CD8-positive, alpha-beta memory T cell (primary cell): ENCODE data around the gene PSMC4. TPM values are rescaled to one million over a fixed set of nuclear protein-coding genes. Genes with fewer than 3 reads are reported as not detected.

Experiments used
- CTCF ChIA-PET: fragments of 350-600 bp; sonication (Branson Sonifier 250); formaldehyde crosslinking; loops from one replicate; lab custom pipeline; 2021; ENCODE audit warnings: antibody characterized with exemption; lab: Charles Lee
- POLR2A ChIA-PET: fragments of 350-600 bp; sonication (Branson Sonifier 250); formaldehyde crosslinking; loops from one replicate; lab custom pipeline; 2021; ENCODE audit warnings: antibody characterized with exemption; lab: Charles Lee
- DNase-seq, 5 donors: peaks; one replicate each; pipeline versions ENCODE4 v3.0.0 to v3.0.0-alpha.2; 2020 to 2022; ENCODE audit warnings: mixed read lengths in 1 of 5
- H3K27ac ChIP-seq: one replicate; pipeline ENCODE4 v1.7.0; 2013; ENCODE audit warnings: low read depth, mild to moderate bottlenecking, low read length, moderate library complexity
- H3K27me3 ChIP-seq: 2 replicates; pipeline ENCODE4 v1.7.0; 2013; ENCODE audit warnings: low read length, mild to moderate bottlenecking; ENCODE audit not compliant: insufficient read depth, poor library complexity, severe bottlenecking
- H3K36me3 ChIP-seq: 2 replicates; pipeline ENCODE4 v1.7.0; 2013; ENCODE audit warnings: mild to moderate bottlenecking, low read length, moderate library complexity; ENCODE audit not compliant: insufficient read depth
- H3K4me1 ChIP-seq: 2 replicates; pipeline ENCODE4 v1.7.0; 2013; ENCODE audit warnings: mild to moderate bottlenecking, low read length, moderate library complexity; ENCODE audit not compliant: insufficient read depth
- H3K4me3 ChIP-seq: 2 replicates; pipeline ENCODE4 v1.7.0; 2013; ENCODE audit warnings: mild to moderate bottlenecking, low read length
- H3K9me3 ChIP-seq: 2 replicates; pipeline ENCODE4 v1.7.0; 2013; ENCODE audit warnings: mild to moderate bottlenecking, low read length
- H3K27ac Mint-ChIP-seq, 8 donors: one replicate each; pipeline ENCODE4 v1.8.0; 2020 to 2021; ENCODE audit warnings: mixed read lengths in 8 of 8, mild to moderate bottlenecking in 6 of 8, inconsistent platforms in 3 of 8, moderate library complexity in 3 of 8
- H3K27me3 Mint-ChIP-seq, 2 donors: one replicate each; pipeline ENCODE4 v1.8.0; 2020 to 2021; ENCODE audit warnings: mixed read lengths in 2 of 2, mild to moderate bottlenecking in 1 of 2, moderate library complexity in 1 of 2
- H3K36me3 Mint-ChIP-seq, 3 donors: one replicate each; pipeline ENCODE4 v1.8.0; 2020 to 2021; ENCODE audit warnings: mixed read lengths in 3 of 3, inconsistent platforms in 1 of 3, mild to moderate bottlenecking in 1 of 3
- H3K4me1 Mint-ChIP-seq, 3 donors: one replicate each; pipeline ENCODE4 v1.8.0; 2020 to 2021; ENCODE audit warnings: mixed read lengths in 3 of 3, inconsistent platforms in 1 of 3, mild to moderate bottlenecking in 1 of 3
- H3K4me3 Mint-ChIP-seq, 7 donors: one replicate each; pipeline ENCODE4 v1.8.0; 2020 to 2021; ENCODE audit warnings: mixed read lengths in 7 of 7, mild to moderate bottlenecking in 6 of 7, moderate library complexity in 4 of 7, inconsistent platforms in 2 of 7
- H3K9me3 Mint-ChIP-seq, 5 donors: one replicate each; pipeline ENCODE4 v1.8.0; 2020 to 2022; ENCODE audit warnings: mixed read lengths in 5 of 5, mild to moderate bottlenecking in 3 of 5, moderate library complexity in 2 of 5, inconsistent platforms in 1 of 5
- polyA plus RNA-seq: library from polyadenylated mRNA; unstranded; fragments of 300-500 nt; fragmentation: Illumina TruSeq; gene quantifications from one replicate; pipeline ENCODE4 v1.2.3, GENCODE V29; 2021
- total RNA-seq, 2 experiments: library from RNA; stranded (reverse); gene quantifications; one replicate each; pipeline ENCODE4 v1.2.3, GENCODE V29; 2021

Gene PSMC4
- total and polyA plus RNA-seq, 3 experiments from 2014 or later = 114 to 179 (median 170) TPM

DNA sequence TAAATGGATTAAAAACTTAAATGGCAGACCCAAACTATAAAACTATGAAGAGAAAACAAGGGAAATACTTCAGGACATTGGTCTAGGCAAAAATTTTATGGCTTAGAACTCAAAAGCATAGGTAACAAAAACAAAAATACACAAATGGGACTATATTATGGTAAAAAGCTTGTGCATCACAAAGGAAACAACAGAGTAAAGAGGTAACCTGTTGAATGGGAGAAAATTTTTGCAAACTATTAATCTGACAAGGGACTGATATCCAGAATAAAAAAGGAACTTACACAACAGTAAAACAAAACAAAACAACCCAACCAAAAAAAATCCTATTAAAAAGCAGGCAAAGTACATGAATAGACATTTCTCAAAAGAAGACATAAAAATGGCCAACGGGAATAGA lies 16.6 kb downstream of the PSMC4 start:
- Mint-ChIP-seq H3K27ac (no peak overlapping the region), H3K27me3 (no peaks in the 10 kb centered on the region), H3K4me1 (peaks cover 29 to 46% (median 44%) of the 10 kb centered on the region in 3 donors), H3K9me3 (peaks cover 15 to 40% (median 32%) of the 10 kb centered on the region in 5 donors), H3K36me3 (peaks cover 14 to 45% (median 44%) of the 10 kb centered on the region in 3 donors), H3K4me3 (peak overlapping the region in 1 of 7 donors; percentile 5)
- Histone ChIP-seq H3K27me3 (no peaks in the 10 kb centered on the region), H3K9me3 (peaks cover 17% of the 10 kb centered on the region), H3K4me1 (peaks cover 4% of the 10 kb centered on the region), H3K27ac (no peak overlapping the region), H3K4me3 (no peak overlapping the region), H3K36me3 (peaks cover under 1% of the 10 kb centered on the region)
- ChIA-PET POLR2A (interaction anchor here (0.6 kb wide), 1 partner anchor 9 kb away, joined by 4 read pairs; the partner anchor contains the start of gene ZNF546), CTCF (no interaction called here)
- no peak for DNase-seq

DNA sequence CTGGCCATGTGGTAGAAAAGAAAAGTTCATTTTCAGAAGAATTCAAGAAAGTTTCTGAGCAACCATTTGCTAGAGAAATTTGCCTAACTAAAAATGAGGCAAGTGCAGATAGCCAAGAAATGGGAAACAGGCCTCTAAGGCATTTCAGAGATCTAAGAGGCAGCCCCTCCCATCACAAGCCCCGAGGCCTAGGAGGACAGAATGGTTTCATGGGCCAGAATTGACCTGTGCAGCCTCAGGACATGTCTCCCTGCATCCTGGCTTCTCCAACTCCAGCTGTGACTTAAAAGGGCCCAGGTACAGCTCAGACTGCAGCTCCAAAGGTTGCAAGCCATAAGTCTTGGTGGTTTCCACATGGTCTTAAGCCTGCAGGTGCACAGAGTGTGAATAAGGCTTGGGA lies 22.6 kb downstream of the PSMC4 start:
- Histone ChIP-seq H3K36me3 (peaks cover 4% of the 10 kb centered on the region), H3K27ac (no peak overlapping the region), H3K4me1 (peaks cover 23% of the 10 kb centered on the region), H3K27me3 (no peaks in the 10 kb centered on the region), H3K9me3 (peaks cover 10% of the 10 kb centered on the region), H3K4me3 (no peak overlapping the region)
- POLR2A ChIA-PET = interaction anchor here (0.6 kb wide), 1 partner anchor 56 kb away, joined by 7 read pairs; no protein-coding TSS in a partner anchor
- H3K9me3 Mint-ChIP-seq = peaks cover 0 to 4% (median 2%) of the 10 kb centered on the region in 5 donors
- no peak overlapping the region for H3K27ac Mint-ChIP-seq
- DNase-seq = no peak
- CTCF ChIA-PET = interaction anchor here (0.9 kb wide), 1 partner anchor 23 kb away, joined by 3 read pairs; the partner anchor contains the start of gene PSMC4
- H3K36me3 Mint-ChIP-seq = peaks cover 4 to 26% (median 12%) of the 10 kb centered on the region in 3 donors
- H3K4me1 Mint-ChIP-seq = peaks cover 45 to 79% (median 75%) of the 10 kb centered on the region in 3 donors
- no peak overlapping the region for H3K4me3 Mint-ChIP-seq
- H3K27me3 Mint-ChIP-seq = no peaks in the 10 kb centered on the region

GRCh38 chr19:39994361-39994760 lies 23.4 kb downstream of the PSMC4 start:
- Histone ChIP-seq H3K36me3 (peaks cover 4% of the 10 kb centered on the region), H3K27ac (no peak overlapping the region), H3K9me3 (peaks cover 10% of the 10 kb centered on the region), H3K4me3 (no peak overlapping the region), H3K27me3 (no peaks in the 10 kb centered on the region), H3K4me1 (peaks cover 23% of the 10 kb centered on the region)
- Mint-ChIP-seq H3K36me3 (peaks cover 3 to 23% (median 12%) of the 10 kb centered on the region in 3 donors), H3K9me3 (peaks cover 0 to 4% (median 0%) of the 10 kb centered on the region in 5 donors), H3K4me3 (peak overlapping the region in 3 of 7 donors; percentile 0 to 75 (median 19)), H3K27me3 (no peaks in the 10 kb centered on the region), H3K27ac (peak overlapping the region in 1 of 8 donors; percentile 4), H3K4me1 (peaks cover 43 to 74% (median 70%) of the 10 kb centered on the region in 3 donors)
- CTCF ChIA-PET = no interaction called here
- no peak for DNase-seq
- POLR2A ChIA-PET = interaction anchor here (0.6 kb wide), 1 partner anchor 55 kb away, joined by 7 read pairs; no protein-coding TSS in a partner anchor

DNA sequence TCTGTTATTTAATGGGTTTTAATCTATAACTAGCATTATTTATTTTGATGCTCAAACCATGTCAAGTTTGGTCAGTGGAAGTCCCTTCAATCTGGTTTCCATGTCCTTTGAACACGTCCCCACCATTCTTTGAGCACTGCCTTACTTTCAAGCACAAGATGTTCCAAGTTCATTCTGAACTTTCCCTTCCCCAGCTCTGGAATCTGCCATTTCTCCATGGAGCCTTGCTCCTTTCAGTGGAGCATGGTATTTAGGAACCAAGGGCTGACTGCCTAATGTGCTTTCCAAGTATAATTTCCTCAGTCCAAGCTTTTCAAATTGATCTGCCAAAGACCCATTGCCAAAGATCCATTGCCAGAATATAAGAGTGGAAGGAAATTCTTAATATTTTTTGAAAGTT lies 24.8 kb downstream of the PSMC4 start:
- CTCF ChIA-PET = interaction anchor here (2.8 kb wide), 1 partner anchor 25 kb away, joined by 25 read pairs; the partner anchor contains the start of gene PSMC4
- Mint-ChIP-seq H3K4me3 (peak overlapping the region; percentile 35 to 98 (median 60)), H3K27me3 (no peaks in the 10 kb centered on the region), H3K36me3 (peaks cover 3 to 22% (median 12%) of the 10 kb centered on the region in 3 donors), H3K27ac (peak overlapping the region in 5 of 8 donors; percentile 33 to 85 (median 70)), H3K9me3 (peaks cover 0 to 4% (median 0%) of the 10 kb centered on the region in 5 donors), H3K4me1 (peaks cover 32 to 63% (median 56%) of the 10 kb centered on the region in 3 donors)
- H3K27ac ChIP-seq = no peak overlapping the region
- peak overlapping the region; percentile 45 for H3K4me3 ChIP-seq
- H3K9me3 ChIP-seq = peaks cover 10% of the 10 kb centered on the region
- DNase-seq = no peak
- no peaks in the 10 kb centered on the region for H3K27me3 ChIP-seq
- peaks cover 4% of the 10 kb centered on the region for H3K36me3 ChIP-seq
- POLR2A ChIA-PET = interaction anchor here (2.4 kb wide), 1 partner anchor 25 kb away, joined by 20 read pairs; the partner anchor contains the start of gene PSMC4
- peaks cover 23% of the 10 kb centered on the region for H3K4me1 ChIP-seq

GRCh38 chr19:39996218-39996810 lies 25.3 kb downstream of the PSMC4 start:
- H3K27me3 Mint-ChIP-seq = no peaks in the 10 kb centered on the region
- Histone ChIP-seq H3K27ac (peak overlapping the region; percentile 93), H3K4me3 (peak overlapping the region; percentile 99), H3K27me3 (no peaks in the 10 kb centered on the region), H3K4me1 (peaks cover 22% of the 10 kb centered on the region), H3K9me3 (peaks cover 10% of the 10 kb centered on the region), H3K36me3 (peaks cover 4% of the 10 kb centered on the region)
- ChIA-PET POLR2A (interaction anchor here (0.9 to 2.4 kb wide), 4 partner anchors 9 to 163 kb away, joined by 4 to 20 read pairs (median 4); partner anchors contain the start of genes DYRK1B and PSMC4), CTCF (interaction anchor here (1.7 to 2.8 kb wide), 2 partner anchors 26 to 204 kb away, joined by 4 to 25 read pairs; partner anchors contain the start of gene PSMC4)
- DNase-seq = peak in 3 of 5 donors; percentile 16 to 62 (median 26)
- peaks cover 3 to 23% (median 12%) of the 10 kb centered on the region in 3 donors for H3K36me3 Mint-ChIP-seq
- H3K4me3 Mint-ChIP-seq = peak overlapping the region; percentile 91 to 99 (median 95)
- H3K27ac Mint-ChIP-seq = peak overlapping the region; percentile 85 to 99 (median 98)
- peaks cover 32 to 58% (median 52%) of the 10 kb centered on the region in 3 donors for H3K4me1 Mint-ChIP-seq
- H3K9me3 Mint-ChIP-seq = peaks cover 0 to 4% (median 0%) of the 10 kb centered on the region in 5 donors

DNA sequence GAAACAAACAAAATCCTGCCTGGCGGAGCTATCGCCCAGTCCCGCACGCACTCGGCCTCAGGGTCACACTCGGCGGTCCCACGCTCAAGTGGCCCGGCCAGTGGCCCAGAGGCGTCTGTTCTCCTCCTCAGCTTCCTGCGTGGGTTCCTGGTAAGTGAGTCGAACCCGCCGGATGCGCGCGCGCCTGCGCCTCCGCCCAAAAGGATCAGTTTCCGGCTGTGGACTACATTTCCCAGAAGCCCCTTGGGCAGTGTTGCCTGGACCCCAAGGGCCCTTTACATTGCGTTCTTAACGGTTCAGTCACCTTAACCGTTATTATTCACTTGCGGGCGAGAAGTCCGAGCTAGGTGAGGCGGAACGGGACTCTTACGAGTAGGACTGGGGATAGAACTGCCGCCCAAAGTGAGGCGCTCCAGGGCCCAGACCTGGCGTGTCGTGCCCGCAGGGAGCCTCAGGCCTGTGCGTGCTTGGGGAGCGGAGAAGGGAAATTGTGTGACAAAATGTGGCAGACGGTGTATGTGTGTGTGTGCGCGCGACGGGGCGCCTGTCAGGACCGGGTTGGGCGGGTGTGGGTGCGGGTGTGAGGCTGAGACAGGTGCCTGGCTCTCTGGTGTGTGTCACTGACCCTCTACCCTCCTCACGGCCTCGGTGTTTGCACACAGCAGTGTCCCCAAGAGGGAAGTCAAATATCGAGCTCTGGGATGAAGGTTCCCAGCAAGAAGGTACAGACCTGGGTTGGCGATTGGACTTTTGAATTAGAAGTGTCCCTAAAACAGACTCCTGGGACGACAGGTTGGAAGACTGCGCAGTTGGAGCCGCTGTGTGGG lies 26.1 kb downstream of the PSMC4 start, which contains the start of gene ZNF546:
Gene ZNF546, plus strand, starts transcription at position 250 of the 827 bp plus-strand sequence. CDS start 1,267 bp downstream, outside the sequence.
- H3K4me3 ChIP-seq = peak within 1 kb of the TSS; percentile 99
- Mint-ChIP-seq H3K4me3 (peak within 1 kb of the TSS; percentile 91 to 99 (median 95)), H3K27me3 (no peaks in the 10 kb centered on the region), H3K36me3 (peaks cover 3 to 21% (median 12%) of the 10 kb centered on the region in 3 donors), H3K9me3 (peaks cover 0 to 4% (median 0%) of the 10 kb centered on the region in 5 donors), H3K4me1 (peaks cover 30 to 52% (median 50%) of the 10 kb centered on the region in 3 donors), H3K27ac (peak within 1 kb of the TSS; percentile 85 to 99 (median 98))
- DNase-seq = peak; percentile 79 to 93 (median 89)
- ChIA-PET POLR2A (interaction anchor here (0.6 to 2.4 kb wide), 6 partner anchors 10 to 163 kb away, joined by 3 to 20 read pairs (median 4); partner anchors contain the start of genes DYRK1B, FBL and PSMC4), CTCF (interaction anchor here (1.7 to 2.8 kb wide), 2 partner anchors 26 to 204 kb away, joined by 4 to 25 read pairs; partner anchors contain the start of gene PSMC4)
- peak within 1 kb of the TSS; percentile 93 for H3K27ac ChIP-seq
- H3K9me3 ChIP-seq = peaks cover 10% of the 10 kb centered on the region
- no peaks in the 10 kb centered on the region for H3K27me3 ChIP-seq
- peaks cover 19% of the 10 kb centered on the region for H3K4me1 ChIP-seq
- peaks cover 4% of the 10 kb centered on the region for H3K36me3 ChIP-seq

GRCh38 chr19:39997638-39998216 lies 26.8 kb downstream of the PSMC4 start:
- peak overlapping the region; percentile 93 for H3K27ac ChIP-seq
- peak overlapping the region; percentile 99 for H3K4me3 ChIP-seq
- Mint-ChIP-seq H3K27me3 (no peaks in the 10 kb centered on the region), H3K36me3 (peaks cover 3 to 21% (median 12%) of the 10 kb centered on the region in 3 donors), H3K9me3 (peaks cover 0 to 4% (median 0%) of the 10 kb centered on the region in 5 donors), H3K4me3 (peak overlapping the region; percentile 91 to 99 (median 95)), H3K27ac (peak overlapping the region; percentile 85 to 99 (median 98)), H3K4me1 (peaks cover 24 to 45% (median 43%) of the 10 kb centered on the region in 3 donors)
- CTCF ChIA-PET = interaction anchor here (1.7 to 2.8 kb wide), 2 partner anchors 27 to 205 kb away, joined by 4 to 25 read pairs; partner anchors contain the start of gene PSMC4
- DNase-seq = no peak
- no peaks in the 10 kb centered on the region for H3K27me3 ChIP-seq
- peaks cover 19% of the 10 kb centered on the region for H3K4me1 ChIP-seq
- POLR2A ChIA-PET = interaction anchor here (1.4 to 2.4 kb wide), 2 partner anchors 27 to 164 kb away, joined by 5 to 20 read pairs; partner anchors contain the start of genes DYRK1B and PSMC4
- peaks cover 10% of the 10 kb centered on the region for H3K9me3 ChIP-seq
- H3K36me3 ChIP-seq = peaks cover 4% of the 10 kb centered on the region
